Caco-2 (cell line): Measurements from ENCODE around the gene MUL1. TPM values are rescaled to one million over a fixed set of nuclear protein-coding genes. Genes with fewer than 3 reads are reported as not detected.

ENCODE experiments used
- BruUV-seq: library from RNA; stranded (reverse); fragments of 400-500 nt; replicated peaks from 2 replicates; lab custom pipeline; 2021; lab: Mats Ljungman, UMichigan
- CTCF ChIA-PET: fragments of 300-600 bp; sonication (Branson Sonifier 250); formaldehyde crosslinking; loops from one replicate; lab custom pipeline; 2022; ENCODE audit warnings: antibody characterized with exemption; lab: Charles Lee
- POLR2A ChIA-PET: fragments of 300-600 bp; sonication (Branson Sonifier 250); formaldehyde crosslinking; loops from one replicate; lab custom pipeline; 2022; ENCODE audit warnings: antibody characterized with exemption; lab: Charles Lee
- DNase-seq, 2 experiments: peaks; one replicate each; pipeline versions ENCODE4 v3.0.0 to v3.0.0-alpha.2; 2020 to 2022
- H3K27me3 ChIP-seq: replicated peaks from 2 replicates; pipeline ENCODE4 v1.6.0; 2011; ENCODE audit warnings: low read length; ENCODE audit not compliant: control insufficient read depth, insufficient read depth
- H3K36me3 ChIP-seq: 2 replicates; pipeline ENCODE4 v1.5.1; 2011; ENCODE audit warnings: low read length; ENCODE audit not compliant: control insufficient read depth, insufficient read depth
- H3K4me1 ChIP-seq: fragments of 250-450 bp; sonication (Bioruptor Pico); 2 replicates; pipeline ENCODE4 v1.5.1; 2020; ENCODE audit warnings: mild to moderate bottlenecking
- H3K4me3 ChIP-seq: 2 replicates; pipeline ENCODE4 v1.5.1; 2011; ENCODE audit warnings: low read depth, mild to moderate bottlenecking, control low read depth, low read length
- H3K9me3 ChIP-seq: fragments of 250-450 bp; sonication (Bioruptor Pico); 2 replicates; pipeline ENCODE4 v1.5.1; 2020; ENCODE audit warnings: mild to moderate bottlenecking, moderate library complexity
- H3K27ac Mint-ChIP-seq: one replicate; pipeline ENCODE4 v1.8.0; 2022; ENCODE audit warnings: mixed read lengths; ENCODE audit not compliant: unreplicated experiment
- H3K27me3 Mint-ChIP-seq: one replicate; pipeline ENCODE4 v1.8.0; 2022; ENCODE audit warnings: mixed read lengths; ENCODE audit not compliant: insufficient read depth, unreplicated experiment
- H3K36me3 Mint-ChIP-seq: one replicate; pipeline ENCODE4 v1.8.0; 2022; ENCODE audit warnings: mild to moderate bottlenecking, mixed read lengths; ENCODE audit not compliant: insufficient read depth, unreplicated experiment
- H3K4me1 Mint-ChIP-seq: one replicate; pipeline ENCODE4 v1.8.0; 2022; ENCODE audit warnings: low read depth, mixed read lengths; ENCODE audit not compliant: unreplicated experiment
- H3K4me3 Mint-ChIP-seq: one replicate; pipeline ENCODE4 v1.8.0; 2022; ENCODE audit warnings: mild to moderate bottlenecking, moderate library complexity, mixed read lengths; ENCODE audit not compliant: unreplicated experiment
- H3K9me3 Mint-ChIP-seq: one replicate; pipeline ENCODE4 v1.8.0; 2022; ENCODE audit warnings: mixed read lengths; ENCODE audit not compliant: unreplicated experiment
- CTCF ChIP-seq, 2 experiments: fragments of 200-600 bp in 1 of 2; IDR thresholded peaks; 1 replicate in 1 of 2; 2 replicates in 1 of 2; pipeline versions ENCODE4 v1.5.1 to v1.8.0; 2011 to 2022; ENCODE audit warnings: antibody characterized with exemption in 1 of 2, control low read depth in 1 of 2, inconsistent platforms in 1 of 2, low read depth in 1 of 2, low read length in 1 of 2, mild to moderate bottlenecking in 1 of 2, moderate library complexity in 1 of 2; ENCODE audit not compliant: insufficient read depth in 1 of 2, severe bottlenecking in 1 of 2, unreplicated experiment in 1 of 2
- intact Hi-C: fragments of 100-400 bp; cut with micrococcal nuclease; formaldehyde crosslinking; loops from one replicate; pipeline ENCODE4 v1.10.0; 2022; ENCODE audit not compliant: unreplicated experiment
- total RNA-seq: library from RNA; stranded (reverse); gene quantifications from 2 replicates; pipeline ENCODE4 v1.2.3, GENCODE V29; 2022

Gene MUL1
- total RNA-seq, 1 experiment from 2014 or later = 18.3 TPM

GRCh38 chr1:20472860-20473711, 34.9 kb downstream of the MUL1 start:
- intact Hi-C loops = no loop called here
- Mint-ChIP-seq H3K27me3 (no peaks in the 10 kb centered on the region), H3K9me3 (no peaks in the 10 kb centered on the region), H3K4me3 (no peak overlapping the region), H3K4me1 (peaks cover 24% of the 10 kb centered on the region), H3K36me3 (no peaks in the 10 kb centered on the region), H3K27ac (no peak overlapping the region)
- no peak for DNase-seq
- Histone ChIP-seq H3K36me3 (no peaks in the 10 kb centered on the region), H3K27me3 (no peaks in the 10 kb centered on the region), H3K4me3 (no peak overlapping the region), H3K9me3 (no peaks in the 10 kb centered on the region), H3K4me1 (peaks cover 38% of the 10 kb centered on the region)
- CTCF ChIA-PET = no interaction called here
- POLR2A ChIA-PET = no interaction called here
- BruUV-seq = no TSS peak
- TF ChIP-seq CTCF (IDR thresholded peaks at IDR 0.05; ENCODE audit: insufficient read depth in 1 of 2, low read depth in 1 of 2, low read length in 1 of 2, severe bottlenecking in 1 of 2, unreplicated experiment in 1 of 2) = no peak

GRCh38 chr1:20472121-20472520, 35.8 kb downstream of the MUL1 start:
- BruUV-seq = no TSS peak
- Mint-ChIP-seq H3K4me3 (no peak overlapping the region), H3K27me3 (no peaks in the 10 kb centered on the region), H3K4me1 (peaks cover 15% of the 10 kb centered on the region), H3K9me3 (no peaks in the 10 kb centered on the region), H3K36me3 (no peaks in the 10 kb centered on the region), H3K27ac (no peak overlapping the region)
- DNase-seq = no peak
- Histone ChIP-seq H3K27me3 (no peaks in the 10 kb centered on the region), H3K4me1 (peaks cover 28% of the 10 kb centered on the region), H3K9me3 (no peaks in the 10 kb centered on the region), H3K36me3 (no peaks in the 10 kb centered on the region), H3K4me3 (no peak overlapping the region)
- CTCF ChIA-PET = no interaction called here
- POLR2A ChIA-PET = no interaction called here
- no peak for TF ChIP-seq CTCF (IDR thresholded peaks at IDR 0.05; ENCODE audit: insufficient read depth in 1 of 2, low read depth in 1 of 2, low read length in 1 of 2, severe bottlenecking in 1 of 2, unreplicated experiment in 1 of 2)
- intact Hi-C loops = no loop called here

GRCh38 chr1:20470194-20470593, 37.8 kb downstream of the MUL1 start:
- H3K27me3 ChIP-seq = no peaks in the 10 kb centered on the region
- intact Hi-C loops = no loop called here
- BruUV-seq = no TSS peak
- no peak overlapping the region for H3K27ac Mint-ChIP-seq
- H3K4me1 Mint-ChIP-seq = peaks cover 14% of the 10 kb centered on the region
- ChIA-PET CTCF (interaction anchor here (1.4 kb wide), 1 partner anchor 24 kb away, joined by 4 read pairs; no protein-coding TSS in a partner anchor), POLR2A (no interaction called here)
- peaks cover 6% of the 10 kb centered on the region for H3K27me3 Mint-ChIP-seq
- no peak for DNase-seq
- no peaks in the 10 kb centered on the region for H3K9me3 Mint-ChIP-seq
- TF ChIP-seq CTCF (IDR thresholded peaks at IDR 0.05; ENCODE audit: insufficient read depth in 1 of 2, low read depth in 1 of 2, low read length in 1 of 2, severe bottlenecking in 1 of 2, unreplicated experiment in 1 of 2) = no peak
- H3K4me3 ChIP-seq = no peak overlapping the region
- peaks cover 9% of the 10 kb centered on the region for H3K4me1 ChIP-seq
- no peaks in the 10 kb centered on the region for H3K9me3 ChIP-seq
- no peaks in the 10 kb centered on the region for H3K36me3 Mint-ChIP-seq
- no peaks in the 10 kb centered on the region for H3K36me3 ChIP-seq
- H3K4me3 Mint-ChIP-seq = no peak overlapping the region
